GM12892 (cell line): ENCODE results near the gene RHOT1.

ENCODE experiments used
- POLR2A ChIP-seq: IDR thresholded peaks from 2 replicates; pipeline ENCODE4 v1.6.1; 2011; ENCODE audit warnings: low read depth, low read length, control low read depth
- POLR2AphosphoS5 ChIP-seq: IDR thresholded peaks from 2 replicates; pipeline ENCODE4 v1.6.1; 2011; ENCODE audit warnings: low read depth, low read length, control low read depth
- TAF1 ChIP-seq: IDR thresholded peaks from 2 replicates; pipeline ENCODE4 v1.6.1; 2011; ENCODE audit warnings: low read depth, mild to moderate bottlenecking, control low read depth, low read length, borderline replicate concordance

- TF ChIP-seq POLR2A (no peak), POLR2AphosphoS5 (no peak), TAF1 (no peak)
These were observed 131.8 kb downstream of the RHOT1 start for GRCh38 chr17:32274101-32274500.
